ENCODE results near the gene CASTOR2. TPM values are rescaled to one million over a fixed set of nuclear protein-coding genes. Genes with fewer than 3 reads are reported as not detected.
"Not testable (repeated sequence)": the region's sequence is repeated elsewhere in the genome, so short reads cannot be mapped to it uniquely, and the experiment has no call there.

The CASTOR2 gene
- total RNA-seq, 1 experiment from 2014 or later = 41.1 TPM

- ATAC-seq (no peak), DNase-seq (ENCODE audit: low read depth, low spot score) (no peak)
- intact Hi-C loops (cut with micrococcal nuclease; ENCODE audit: unreplicated experiment) = no loop called here
- Histone ChIP-seq H3K27ac (ENCODE audit: low read length) (no peak overlapping the region), H3K4me3 (ENCODE audit: low read depth in 2 of 2, low read length in 2 of 2) (no peak overlapping the region), H3K4me1 (ENCODE audit: control insufficient read depth, insufficient read depth, low read length) (no peaks in the 10 kb centered on the region), H3K27me3 (ENCODE audit: control insufficient read depth, insufficient read depth, low read length) (no peaks in the 10 kb centered on the region), H3K9me3 (ENCODE audit: control insufficient read depth, insufficient read depth, low read depth, low read length) (no peaks in the 10 kb centered on the region), H3K36me3 (ENCODE audit: control insufficient read depth, insufficient read depth, low read length) (no peaks in the 10 kb centered on the region; the same call in 1 of the 2 replicates)
- TF ChIP-seq REST (IDR thresholded peaks at IDR 0.05; ENCODE audit: insufficient read depth in 1 of 2, low read depth in 2 of 2, low read length in 1 of 2) (no peak), TCF7L2 (IDR thresholded peaks at IDR 0.05; ENCODE audit: low read depth, low read length) (no peak)
- CTCF ChIA-PET = no interaction called here
- POLR2A ChIA-PET = no interaction called here
- in situ Hi-C loops (cut with HindIII; ENCODE audit: low pct_unique_long_range_greater_than_20kb, low sequenced_read_pairs) = no loop called here
- BruUV-seq (replicated peaks) = no TSS peak
Measured at GRCh38 chr7:75066521-75066920, 102.0 kb downstream of the CASTOR2 start.

DNA sequence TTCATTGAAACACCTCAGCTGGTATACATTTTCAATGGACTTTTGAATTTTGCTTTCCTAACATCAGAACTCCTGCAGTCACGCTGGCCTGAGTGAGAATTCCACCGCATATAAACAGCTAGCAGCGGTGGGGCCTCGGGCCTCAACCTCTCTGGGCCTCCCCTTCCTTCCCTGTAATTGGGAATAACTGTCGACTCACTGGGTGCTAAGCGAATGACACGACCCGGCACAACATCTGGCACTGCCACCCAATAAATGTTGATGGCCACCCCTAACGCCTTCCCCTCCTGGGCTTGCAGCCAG, 108.4 kb downstream of the CASTOR2 start:
- TF ChIP-seq SIN3A (IDR thresholded peaks at IDR 0.05; ENCODE audit: borderline replicate concordance, insufficient read depth, low read depth, low read length) = no peak
- no peak for TF ChIP-seq POLR2AphosphoS5 (IDR thresholded peaks at IDR 0.05; ENCODE audit: low read depth, low read length)
- TF ChIP-seq, protein P1, sequence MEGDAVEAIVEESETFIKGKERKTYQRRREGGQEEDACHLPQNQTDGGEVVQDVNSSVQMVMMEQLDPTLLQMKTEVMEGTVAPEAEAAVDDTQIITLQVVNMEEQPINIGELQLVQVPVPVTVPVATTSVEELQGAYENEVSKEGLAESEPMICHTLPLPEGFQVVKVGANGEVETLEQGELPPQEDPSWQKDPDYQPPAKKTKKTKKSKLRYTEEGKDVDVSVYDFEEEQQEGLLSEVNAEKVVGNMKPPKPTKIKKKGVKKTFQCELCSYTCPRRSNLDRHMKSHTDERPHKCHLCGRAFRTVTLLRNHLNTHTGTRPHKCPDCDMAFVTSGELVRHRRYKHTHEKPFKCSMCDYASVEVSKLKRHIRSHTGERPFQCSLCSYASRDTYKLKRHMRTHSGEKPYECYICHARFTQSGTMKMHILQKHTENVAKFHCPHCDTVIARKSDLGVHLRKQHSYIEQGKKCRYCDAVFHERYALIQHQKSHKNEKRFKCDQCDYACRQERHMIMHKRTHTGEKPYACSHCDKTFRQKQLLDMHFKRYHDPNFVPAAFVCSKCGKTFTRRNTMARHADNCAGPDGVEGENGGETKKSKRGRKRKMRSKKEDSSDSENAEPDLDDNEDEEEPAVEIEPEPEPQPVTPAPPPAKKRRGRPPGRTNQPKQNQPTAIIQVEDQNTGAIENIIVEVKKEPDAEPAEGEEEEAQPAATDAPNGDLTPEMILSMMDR (IDR thresholded peaks at IDR 0.05) = no peak
- TF ChIP-seq TCF7L2 (IDR thresholded peaks at IDR 0.05; ENCODE audit: low read depth, low read length) = no peak
- TF ChIP-seq REST (IDR thresholded peaks at IDR 0.05; ENCODE audit: insufficient read depth in 1 of 2, low read depth in 2 of 2, low read length in 1 of 2) = no peak
- peaks cover 2% of the 10 kb centered on the region for H3K36me3 ChIP-seq (ENCODE audit: control insufficient read depth, insufficient read depth, low read length)
- H3K4me1 ChIP-seq (ENCODE audit: control insufficient read depth, insufficient read depth, low read length) = peaks cover 4% of the 10 kb centered on the region; the same call in 1 of the 2 replicates
- in situ Hi-C loops (cut with HindIII; ENCODE audit: low pct_unique_long_range_greater_than_20kb, low sequenced_read_pairs) (no loop called here), intact Hi-C loops (cut with micrococcal nuclease; ENCODE audit: unreplicated experiment) (no loop called here)
- peak overlapping the region; percentile 92 to 98 for H3K4me3 ChIP-seq (ENCODE audit: low read depth in 2 of 2, low read length in 2 of 2)
- ATAC-seq (peak; percentile 35; the same call in 1 of the 2 replicates), DNase-seq (ENCODE audit: low read depth, low spot score) (no peak)
- POLR2A ChIA-PET = interaction anchor here (0.5 kb wide), 1 partner anchor 1083 kb away, joined by 3 read pairs; no protein-coding TSS in a partner anchor
- peak overlapping the region; percentile 92 for H3K27ac ChIP-seq (ENCODE audit: low read length)
- no peaks in the 10 kb centered on the region for H3K9me3 ChIP-seq (ENCODE audit: control insufficient read depth, insufficient read depth, low read depth, low read length)
- TSS peak; percentile 90 for BruUV-seq (replicated peaks)
- CTCF ChIA-PET = interaction anchor here (0.6 kb wide), 1 partner anchor 1464 kb away, joined by 4 read pairs; no protein-coding TSS in a partner anchor
- H3K27me3 ChIP-seq (ENCODE audit: control insufficient read depth, insufficient read depth, low read length) = no peaks in the 10 kb centered on the region

- H3K36me3 ChIP-seq (ENCODE audit: control insufficient read depth, insufficient read depth, low read length); H3K9me3 ChIP-seq (ENCODE audit: control insufficient read depth, insufficient read depth, low read depth, low read length); H3K27me3 ChIP-seq (ENCODE audit: control insufficient read depth, insufficient read depth, low read length); intact Hi-C loops (cut with micrococcal nuclease; ENCODE audit: unreplicated experiment); CTCF ChIA-PET; DNase-seq (ENCODE audit: low read depth, low spot score); H3K4me1 ChIP-seq (ENCODE audit: control insufficient read depth, insufficient read depth, low read length); in situ Hi-C loops (cut with HindIII; ENCODE audit: low pct_unique_long_range_greater_than_20kb, low sequenced_read_pairs); BruUV-seq (replicated peaks): not testable (repeated sequence)
- Histone ChIP-seq H3K27ac (ENCODE audit: low read length) (peak overlapping the region; percentile 67), H3K4me3 (ENCODE audit: low read depth in 2 of 2, low read length in 2 of 2) (peak overlapping the region; percentile 92 to 98)
- peak; percentile 30 for ATAC-seq
- POLR2A ChIA-PET = interaction anchor here (0.7 kb wide), 1 partner anchor 22 kb away, joined by 3 read pairs; no protein-coding TSS in a partner anchor
Measured at GRCh38 chr7:75074262-75074641, 109.7 kb downstream of the CASTOR2 start.

Measured in Panc1 (cell line).